GM19395 (cell line): ENCODE data around the gene CISH.

Experiments
- ATAC-seq: cut with Tn5 transposase; IDR thresholded peaks from one replicate; pipeline ENCODE4 v1.9.1; 2021; ENCODE audit warnings: mild to moderate bottlenecking, moderate library complexity; ENCODE audit not compliant: unreplicated experiment

The CISH gene

DNA sequence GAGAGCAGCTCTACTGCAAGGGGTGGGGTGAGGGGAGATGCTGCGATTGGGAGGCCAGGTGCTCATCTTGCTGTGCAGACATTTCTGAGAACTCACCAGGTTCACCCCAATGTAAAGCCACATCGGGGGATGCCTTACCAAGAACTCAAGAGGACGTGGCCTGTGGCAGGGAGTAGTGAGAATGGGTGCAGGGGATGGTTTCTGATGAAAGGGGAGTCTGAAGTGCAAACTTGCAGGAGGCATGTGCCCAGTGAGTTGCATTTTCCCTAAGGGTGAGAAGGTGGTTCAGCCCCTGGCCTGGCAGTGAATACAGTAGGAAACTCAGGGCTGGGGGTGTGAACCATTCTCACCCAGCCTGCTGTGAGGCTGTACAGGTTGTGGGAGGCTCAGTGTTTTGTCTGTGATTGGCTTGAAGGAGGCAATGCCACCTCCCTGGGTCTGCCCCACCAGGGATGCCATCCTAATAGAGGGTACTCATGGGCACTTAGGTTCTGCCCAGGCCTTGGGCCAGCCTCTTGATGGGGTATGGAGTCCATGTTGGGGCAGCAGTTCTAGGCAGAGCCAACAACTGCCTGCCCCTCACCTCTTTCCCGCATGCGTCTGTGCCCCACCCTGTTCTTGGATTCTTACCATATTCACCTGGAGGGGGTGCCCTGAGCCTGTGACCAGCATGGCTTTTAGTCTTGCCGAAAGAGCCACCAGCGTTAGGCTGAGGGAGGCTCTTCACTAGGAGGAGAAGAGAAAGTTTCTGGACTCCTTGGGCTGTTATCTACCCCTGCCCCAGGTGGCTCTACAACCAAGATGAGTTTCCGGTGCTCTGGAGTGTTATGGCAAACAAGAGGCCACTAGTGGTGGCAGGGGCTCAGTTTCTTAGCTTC lies 37.8 kb downstream of the CISH start:
- ATAC-seq = no peak

DNA sequence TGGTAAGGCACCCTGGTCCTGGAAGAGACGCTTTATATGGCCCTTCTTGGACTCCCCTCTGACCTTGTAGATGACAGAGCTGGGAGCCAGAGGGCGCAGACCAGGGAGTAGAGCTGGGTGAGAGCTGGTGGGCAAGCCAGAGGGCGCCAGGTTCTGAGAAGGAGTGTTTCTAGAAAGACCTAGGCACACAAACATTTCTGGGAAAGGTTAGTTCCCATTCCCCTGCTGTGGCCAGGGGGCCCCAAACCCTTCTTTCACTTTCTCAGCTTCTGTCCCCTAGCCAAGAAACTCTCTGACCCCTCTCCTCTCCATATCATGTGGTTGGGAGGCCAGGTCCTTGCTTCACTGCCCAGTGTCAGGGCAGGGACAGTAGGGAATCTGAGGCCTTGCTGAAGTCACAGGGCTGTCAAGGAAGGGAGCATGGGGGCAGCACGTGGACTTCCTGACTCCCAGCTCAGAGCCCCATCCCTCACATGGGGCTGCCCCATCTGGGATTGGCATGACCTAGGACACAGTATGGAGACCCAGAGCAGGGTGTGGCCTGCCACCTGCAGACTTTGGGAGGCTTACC lies 38.7 kb downstream of the CISH start:
- ATAC-seq = no peak

DNA sequence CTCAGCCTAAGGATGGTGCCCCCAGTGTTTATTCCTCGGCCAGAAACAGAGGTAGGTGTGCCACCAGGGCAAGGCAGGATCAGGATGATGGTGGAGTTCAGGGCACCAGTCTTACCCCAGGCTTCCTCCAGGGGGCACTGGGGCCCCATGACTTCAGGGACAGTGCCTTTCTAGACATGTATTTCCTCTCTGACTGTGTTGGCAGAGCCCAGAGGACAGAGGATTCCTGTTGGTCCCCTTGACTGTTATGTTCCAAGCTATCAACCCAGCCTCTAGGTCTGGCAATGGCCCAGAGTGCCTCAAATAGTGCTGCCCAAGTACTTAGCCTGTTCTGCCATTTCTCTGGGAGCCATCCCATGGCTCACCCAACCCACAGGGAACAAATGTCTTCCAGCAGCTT lies 39.4 kb downstream of the CISH start:
- ATAC-seq = no peak

GRCh38 chr3:50571486-50571885 lies 40.1 kb downstream of the CISH start:
- ATAC-seq = no peak

DNA sequence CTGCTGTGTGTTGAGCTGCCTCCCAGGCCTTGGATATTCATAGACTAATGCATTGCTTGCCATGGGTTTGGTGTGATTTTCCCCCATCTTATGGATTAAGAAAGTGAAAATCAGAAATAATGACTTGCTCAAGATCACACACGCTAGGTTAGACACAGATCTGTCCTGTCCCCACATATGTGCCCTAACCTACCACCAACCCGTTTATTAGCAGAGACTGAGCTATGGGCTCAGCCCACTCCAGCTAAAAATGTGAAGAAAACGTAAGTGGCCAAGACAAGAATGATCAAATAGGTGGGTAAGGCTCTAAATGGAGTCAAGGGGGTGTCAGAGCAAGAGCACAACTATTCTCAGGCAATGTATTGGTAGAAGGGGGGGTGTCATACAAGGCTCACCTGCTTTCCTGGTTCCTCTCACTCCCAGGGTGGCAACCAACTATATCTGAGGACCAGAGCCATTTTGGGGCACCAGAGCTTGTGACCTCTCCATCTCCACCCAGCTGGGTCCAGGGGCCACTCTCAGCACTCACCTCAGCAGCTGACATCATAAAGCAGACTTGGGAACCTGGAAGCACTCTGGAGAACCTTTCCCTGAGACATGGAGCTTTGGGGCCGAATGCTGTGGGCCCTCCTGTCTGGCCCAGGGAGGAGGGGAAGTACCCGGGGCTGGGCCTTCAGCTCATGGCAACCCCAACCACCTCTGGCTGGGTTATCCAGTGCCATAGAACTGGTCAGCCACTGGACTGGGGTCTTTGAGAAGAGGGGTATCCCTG lies 40.9 kb downstream of the CISH start:
- no peak for ATAC-seq

DNA sequence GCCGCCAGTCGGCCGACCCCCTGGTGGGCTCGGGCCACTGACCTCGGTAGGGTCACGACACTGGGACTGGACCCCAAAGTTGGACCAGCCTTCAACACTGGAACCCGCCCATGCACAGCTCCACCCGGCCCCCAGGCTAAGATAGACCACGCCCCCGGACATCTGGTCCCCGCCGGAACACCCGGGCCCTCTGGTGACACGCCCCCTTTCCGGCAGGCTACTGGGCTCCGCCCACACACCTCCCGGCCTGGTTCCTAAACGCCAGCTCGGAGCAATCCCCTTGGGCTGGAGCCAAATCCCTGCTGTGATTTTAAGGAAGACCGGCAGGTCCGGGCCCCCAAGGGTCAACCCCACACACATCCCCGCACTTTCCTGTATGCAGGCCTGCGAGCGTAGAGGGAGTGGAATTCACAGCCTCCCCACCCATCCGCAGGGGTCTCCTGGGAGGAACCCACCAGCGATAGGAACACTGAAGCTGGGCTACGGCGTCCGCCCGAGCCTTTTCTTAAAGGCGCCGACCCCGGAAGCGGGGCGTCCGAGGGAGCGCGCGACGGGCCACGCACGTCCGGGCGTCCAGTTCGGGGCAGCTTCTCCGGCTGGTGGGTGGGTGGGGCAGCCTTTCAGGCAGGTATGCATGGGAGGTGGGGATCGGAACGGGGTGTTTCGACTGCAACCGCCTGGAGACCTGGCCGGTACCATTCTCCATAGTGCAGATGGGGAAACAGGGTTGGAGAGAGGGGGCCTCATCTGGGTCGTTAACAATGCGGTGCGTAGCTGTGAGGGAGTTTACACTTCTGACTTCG lies 42.4 kb downstream of the CISH start, which contains the start of gene HEMK1:
HEMK1 (plus strand) TSS at position 576 of the 803 bp plus-strand sequence. CDS start 1,583 bp downstream, outside the sequence.
- peak; percentile 67 for ATAC-seq

GRCh38 chr3:50567386-50568167 lies 44.0 kb downstream of the CISH start, which contains the start of gene C3orf18:
TSS of gene C3orf18 (minus strand) at chr3:50567747. CDS start at chr3:50565699, 2,048 bp downstream.
- ATAC-seq = peak; percentile 81

DNA sequence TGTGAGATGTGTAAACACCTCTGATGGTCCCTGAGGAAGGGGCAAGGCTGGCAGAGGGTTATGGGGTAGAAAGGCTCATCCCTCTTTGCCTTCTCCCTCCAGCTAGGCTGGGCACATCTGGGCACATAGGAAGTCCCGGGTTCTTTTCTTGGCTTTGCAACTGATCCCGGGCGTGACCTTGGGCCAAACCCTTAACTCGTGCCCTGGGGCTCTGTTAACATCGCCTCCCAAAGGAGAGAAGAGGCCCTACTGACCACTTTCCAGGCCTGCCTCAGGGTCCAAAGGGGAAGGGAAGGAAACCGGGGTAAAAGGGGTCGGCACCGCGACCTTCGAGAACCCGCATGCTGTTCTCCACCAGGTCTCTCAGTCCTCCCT lies 44.6 kb downstream of the CISH start:
- no peak for ATAC-seq

- no peak for ATAC-seq
These were observed 47.3 kb downstream of the CISH start for GRCh38 chr3:50564321-50564720.

GRCh38 chr3:50563867-50564266 lies 47.7 kb downstream of the CISH start:
- ATAC-seq = no peak

DNA sequence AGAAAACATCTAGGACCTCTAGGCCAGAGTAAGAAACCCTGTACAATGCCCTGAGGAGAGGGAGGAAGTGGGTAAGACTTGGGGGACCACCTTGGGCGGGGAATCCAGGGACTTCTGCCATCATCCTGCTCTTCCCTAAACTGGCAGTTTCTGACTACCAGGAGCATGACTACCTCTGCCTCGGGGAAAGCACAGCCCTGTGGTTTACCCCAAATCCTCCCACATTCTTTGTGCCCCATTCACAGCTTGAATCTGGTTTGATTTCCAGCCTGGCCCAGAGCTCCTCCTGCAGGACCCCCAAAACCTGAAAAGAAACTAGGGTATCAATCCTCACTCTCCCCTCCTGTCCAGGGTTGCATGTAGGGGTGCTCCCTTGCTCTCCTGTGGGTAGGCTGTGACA lies 48.7 kb downstream of the CISH start:
- no peak for ATAC-seq

- ATAC-seq = no peak
These were observed 51.9 kb downstream of the CISH start for GRCh38 chr3:50559702-50560101.

DNA sequence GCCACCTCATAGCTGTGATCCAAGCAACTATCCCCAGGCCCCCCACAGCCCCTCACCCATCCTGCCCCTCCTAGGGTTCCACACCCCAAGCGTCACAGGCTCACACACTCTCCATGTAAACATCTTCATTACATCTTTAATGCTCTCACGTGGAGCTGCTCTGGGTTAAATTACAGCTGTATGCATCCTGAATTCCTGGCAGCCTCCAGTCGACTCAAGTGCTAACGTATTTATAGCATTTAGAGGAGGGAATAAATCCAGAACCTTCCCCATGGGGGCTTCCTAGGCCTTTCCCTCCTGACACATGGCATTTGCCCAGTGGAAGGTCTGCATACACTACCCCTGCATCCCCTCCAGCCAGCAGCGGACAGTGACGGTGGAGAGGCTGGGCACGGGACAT lies 53.7 kb downstream of the CISH start:
- ATAC-seq = no peak

GRCh38 chr3:50557106-50557505 lies 54.5 kb downstream of the CISH start:
- ATAC-seq = no peak
